Globus pallidus (tissue), 1 donor: Measurements from ENCODE around the gene TMBIM1.
"Not testable (repeated sequence)": the region's sequence is repeated elsewhere in the genome, so short reads cannot be mapped to it uniquely, and the experiment has no call there.

Experiments
- DNase-seq: peaks from one replicate; pipeline ENCODE4 v3.0.0-alpha.2; 2015; ENCODE audit warnings: low spot score

TMBIM1 gene

GRCh38 chr2:218291318-218292047 is 820 bp downstream of the TMBIM1 start:
- no peak for DNase-seq

- no peak for DNase-seq
Observed at GRCh38 chr2:218290316-218291261, 1.7 kb downstream of the TMBIM1 start.

- DNase-seq, result no peak
Observed at GRCh38 chr2:218289639-218290315, 2.5 kb downstream of the TMBIM1 start.

DNA sequence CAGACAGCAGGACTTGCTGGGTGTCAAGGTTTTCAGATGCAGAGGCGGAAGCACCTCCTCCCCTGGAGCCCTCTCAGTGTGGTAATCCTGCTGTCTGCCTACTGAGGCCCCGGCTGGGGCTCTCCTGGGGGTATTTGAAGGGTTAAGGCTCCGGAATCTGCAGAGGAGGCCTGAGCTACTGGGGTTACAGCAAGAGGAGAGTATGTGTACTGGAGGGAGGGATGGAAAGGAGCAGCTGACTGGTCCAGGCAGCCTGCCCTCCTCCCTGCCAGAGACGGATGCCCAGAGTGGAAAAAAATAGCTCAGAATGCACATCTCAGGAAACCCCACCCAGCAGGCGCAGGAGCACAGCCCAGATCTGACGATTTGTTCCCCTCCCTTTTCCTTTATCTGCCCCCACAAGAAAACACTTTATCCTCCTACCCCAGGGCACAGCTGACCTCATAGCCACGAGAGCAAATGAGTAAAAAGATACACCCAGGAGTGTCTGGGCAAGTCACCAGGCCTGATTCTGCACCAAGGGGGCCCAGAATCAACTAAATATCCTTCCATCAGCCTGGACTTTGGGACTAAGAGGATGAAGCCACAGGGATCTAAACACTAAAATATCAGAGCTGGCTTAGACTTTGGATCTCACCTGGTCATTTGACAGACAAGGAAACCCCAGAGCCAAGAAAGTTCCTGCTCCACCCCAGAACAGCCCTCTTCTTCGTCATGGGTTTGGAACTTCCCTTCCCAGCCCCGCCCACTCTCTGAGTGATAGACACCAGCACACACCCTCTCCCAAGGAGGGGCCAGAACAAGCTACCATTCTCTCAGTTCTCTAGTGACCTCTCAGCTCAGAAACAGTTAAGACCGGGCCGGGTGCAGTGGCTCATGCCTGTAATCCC is 5.5 kb downstream of the TMBIM1 start:
- DNase-seq, result peak; percentile 92

DNA sequence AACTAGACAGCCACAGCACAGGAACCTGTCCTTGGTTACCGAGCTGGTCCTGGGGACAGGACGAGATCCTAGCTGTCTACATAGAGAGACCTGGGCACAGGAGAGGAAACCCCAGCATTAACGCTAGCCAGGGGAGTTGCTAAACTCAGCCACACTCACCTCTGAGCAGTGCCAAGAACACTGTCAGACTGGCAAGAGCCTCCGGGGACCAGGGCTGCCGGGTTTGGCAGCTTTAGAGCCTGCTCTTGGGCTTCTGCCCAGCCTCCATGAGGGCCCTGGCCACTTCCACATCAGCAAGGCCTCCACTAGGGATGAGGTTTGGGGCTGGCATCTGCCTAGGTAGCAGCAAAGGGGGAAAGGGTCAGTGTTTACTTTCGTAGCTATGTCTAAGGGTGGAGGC is 6.7 kb downstream of the TMBIM1 start:
- DNase-seq, result peak; percentile 67

DNA sequence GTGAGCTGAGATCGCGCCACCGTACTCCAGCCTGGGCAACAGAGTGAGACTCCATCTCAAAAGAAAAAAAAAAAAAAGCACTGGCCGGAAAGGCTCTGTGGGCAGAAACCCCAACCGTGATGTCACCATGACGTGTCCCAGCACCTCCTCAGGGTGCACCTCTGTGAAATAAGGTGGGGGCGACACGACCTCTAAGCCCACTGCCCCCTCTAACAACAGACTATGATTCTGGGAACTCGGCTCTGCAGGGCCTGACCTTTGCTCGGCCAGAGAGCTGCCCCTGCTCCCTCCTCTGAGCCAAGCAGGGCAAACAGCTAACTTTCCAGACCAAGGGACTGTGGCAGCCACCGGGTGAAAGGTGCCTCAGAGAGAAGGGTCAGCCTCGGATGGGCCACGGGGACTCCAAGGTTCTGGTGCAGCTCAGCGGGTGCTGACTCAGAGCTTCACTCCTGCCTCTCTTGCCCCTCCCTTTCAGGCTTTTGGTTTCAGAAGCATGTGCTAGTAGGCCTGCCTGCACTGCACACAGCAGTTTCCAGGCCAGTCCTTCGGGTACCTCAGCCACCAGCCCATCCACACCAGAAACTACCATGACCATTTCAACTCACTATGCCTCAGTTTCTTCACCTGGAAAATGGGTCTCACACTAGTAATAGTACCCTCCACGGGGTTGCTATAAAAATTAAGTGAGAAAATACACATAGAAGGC is 8.0 kb downstream of the TMBIM1 start:
- DNase-seq, result no peak

GRCh38 chr2:218282173-218282991 is 9.9 kb downstream of the TMBIM1 start:
- peak; percentile 69 for DNase-seq

- no peak for DNase-seq
Observed at GRCh38 chr2:218281449-218281848, 10.9 kb downstream of the TMBIM1 start.

DNA sequence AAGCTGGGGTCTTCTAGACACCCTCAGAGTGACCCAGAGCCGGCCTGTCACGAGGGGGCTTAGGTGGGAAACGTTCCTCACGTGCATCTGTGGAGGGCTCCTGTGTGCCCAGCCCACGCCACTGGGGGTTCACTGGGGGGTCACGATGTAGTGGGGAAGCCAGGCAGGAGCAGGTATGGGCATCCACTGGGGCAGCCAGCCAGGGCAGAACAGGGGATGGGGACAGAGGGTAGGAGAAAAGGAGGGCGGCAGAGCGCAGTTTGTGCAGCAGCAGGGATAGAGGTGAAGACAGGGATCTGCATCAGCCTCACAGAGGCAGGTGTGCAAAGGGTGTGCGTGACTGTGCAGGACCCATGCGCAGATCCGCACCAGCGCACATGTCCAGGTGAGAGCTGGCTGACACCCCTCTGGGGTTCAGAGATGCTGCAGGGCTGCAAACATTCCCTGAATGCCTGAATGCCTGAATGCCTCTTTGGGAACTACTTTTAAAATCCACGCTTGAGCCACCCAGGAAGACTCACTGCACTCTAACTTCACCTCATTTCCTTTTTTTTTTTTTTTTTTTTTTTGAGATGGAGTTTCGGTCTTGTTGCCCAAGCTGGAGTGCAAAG is 11.9 kb downstream of the TMBIM1 start:
- DNase-seq, result no peak

DNA sequence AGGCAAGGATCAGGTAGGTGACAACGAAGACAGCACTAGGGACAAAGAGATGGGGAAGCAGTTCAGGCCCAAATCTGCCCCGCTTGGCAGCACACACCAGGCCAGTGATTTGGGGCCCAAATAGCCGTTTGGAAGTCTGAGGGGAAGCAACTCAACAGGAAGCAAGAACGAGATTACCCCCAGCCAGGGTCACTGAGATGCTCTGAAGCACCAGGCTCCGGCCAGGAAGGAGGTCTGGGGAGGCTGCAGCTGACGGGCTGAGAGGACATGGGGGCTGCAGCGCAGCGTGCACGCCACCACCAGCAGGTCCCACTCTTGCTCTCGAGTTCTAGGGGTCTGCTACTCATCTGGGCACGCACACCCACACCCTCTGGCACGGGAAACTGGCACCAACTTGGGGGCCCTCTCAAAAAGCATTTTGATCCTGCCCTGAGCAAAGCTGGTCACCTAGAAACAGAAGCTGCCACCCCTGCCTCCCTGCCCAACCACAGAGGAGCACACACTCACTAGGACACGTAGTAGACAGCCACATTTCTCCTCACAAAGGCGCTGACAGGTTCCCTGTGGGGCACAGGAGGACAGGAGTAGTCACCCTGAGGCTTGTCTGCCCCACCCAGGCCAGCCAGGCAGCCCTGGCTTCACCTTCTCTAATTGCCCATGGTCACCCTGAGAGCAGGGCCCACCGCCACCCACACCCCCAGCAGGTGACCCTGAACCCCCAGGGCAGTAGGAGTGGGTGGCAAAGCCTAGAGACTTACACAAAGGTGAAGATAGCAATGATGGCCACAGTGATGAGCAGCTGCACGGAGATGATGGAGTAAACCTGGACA is 13.6 kb downstream of the TMBIM1 start:
- no peak for DNase-seq

GRCh38 chr2:218277921-218278320 is 14.4 kb downstream of the TMBIM1 start:
- no peak for DNase-seq

- no peak for DNase-seq
Observed at GRCh38 chr2:218276986-218277755, 15.1 kb downstream of the TMBIM1 start.

- no peak for DNase-seq
Observed at GRCh38 chr2:218275371-218276072, 16.8 kb downstream of the TMBIM1 start.

DNA sequence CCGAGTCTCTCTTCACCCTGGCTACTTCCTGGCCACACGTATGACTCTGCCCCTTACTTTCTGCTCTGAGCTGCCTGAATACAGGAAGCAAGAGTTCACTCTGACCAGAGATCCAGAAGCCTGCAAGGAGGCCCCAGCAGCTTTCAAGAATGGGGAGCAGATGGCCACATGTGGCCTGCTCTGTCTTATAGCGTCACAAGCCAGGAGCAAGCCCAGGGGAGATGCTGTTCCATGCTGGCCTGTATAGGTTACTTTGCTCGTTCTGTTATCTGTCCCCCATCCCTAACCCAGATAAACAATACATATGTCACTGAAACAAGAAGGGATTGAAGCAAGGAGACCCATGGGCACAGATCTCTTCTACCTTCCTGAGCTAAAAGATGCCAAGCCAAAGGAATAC is 17.7 kb downstream of the TMBIM1 start:
- no peak for DNase-seq

DNA sequence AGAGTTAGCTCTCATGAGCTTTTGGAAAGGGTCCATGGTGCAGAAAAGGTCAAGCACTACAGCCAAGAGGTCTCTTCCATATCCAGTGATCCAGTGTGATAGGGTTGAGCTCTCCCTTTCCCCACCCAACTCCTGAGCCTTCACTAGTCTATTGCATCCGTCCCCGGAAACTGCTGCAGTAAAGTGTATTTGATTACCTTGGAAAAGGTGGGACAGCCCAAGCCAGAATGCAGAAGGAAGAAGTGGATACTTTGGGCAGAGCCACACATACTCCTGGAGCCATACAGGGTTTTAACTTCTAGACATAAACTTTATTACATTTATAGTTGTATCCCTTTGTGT is 18.4 kb downstream of the TMBIM1 start:
- DNase-seq, result no peak

DNA sequence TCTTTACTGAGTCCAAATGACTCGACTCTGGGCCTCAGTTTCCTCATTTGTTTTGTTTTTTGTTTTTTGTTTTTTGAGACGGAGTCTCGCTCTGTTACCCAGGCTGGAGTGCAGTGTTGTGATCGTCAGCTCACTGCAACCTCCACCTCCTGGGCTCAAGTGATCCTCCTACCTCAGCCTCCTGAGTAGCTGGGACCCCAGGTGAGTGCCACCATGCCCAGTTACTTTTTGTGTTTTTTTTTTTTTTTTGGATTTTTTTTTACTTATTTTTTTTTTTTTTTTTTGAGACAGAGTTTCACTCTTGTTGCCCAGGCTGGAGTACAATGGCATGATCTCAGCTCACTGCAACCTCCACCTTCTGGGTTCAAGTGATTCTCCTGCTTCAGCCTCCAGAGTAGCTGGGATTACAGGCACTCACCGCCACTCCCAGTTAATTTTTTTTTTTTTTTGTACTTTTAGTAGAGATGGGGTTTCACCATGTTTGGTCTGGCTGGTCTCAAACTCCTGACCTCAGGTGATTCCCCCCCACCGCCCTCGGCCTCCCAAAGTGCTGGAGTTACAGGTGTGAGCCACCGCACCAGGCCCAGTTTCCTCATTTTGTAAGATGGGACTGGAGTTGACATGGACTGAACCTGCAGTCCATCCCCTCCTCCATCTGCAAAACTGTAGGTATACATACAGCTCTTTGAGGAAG is 18.9 kb downstream of the TMBIM1 start:
- DNase-seq, result not testable (repeated sequence)
